IMR-90 (cell line): ENCODE data around the gene TMEM252. TPM values are rescaled to one million over a fixed set of nuclear protein-coding genes. Genes with fewer than 3 reads are reported as not detected.

Experiments
- ATAC-seq: fragments of 200-7000 bp; cut with Tn5 transposase; 2 replicates; pipeline ENCODE4 v1.9.1; 2020; ENCODE audit warnings: low read depth, mild to moderate bottlenecking, moderate library complexity
- BruUV-seq: library from RNA; stranded (reverse); fragments of 400-500 nt; replicated peaks from 2 replicates; lab custom pipeline; 2021; lab: Mats Ljungman, UMichigan
- CTCF ChIA-PET: fragments of 300-600 bp; formaldehyde crosslinking; extraction: SDS; loops from one replicate; lab custom pipeline; 2021; ENCODE audit warnings: antibody characterized with exemption; lab: Yijun Ruan, JAX
- POLR2A ChIA-PET: fragments of 300-600 bp; sonication (Branson Sonifier 250); formaldehyde crosslinking; loops from one replicate; lab custom pipeline; 2022; ENCODE audit warnings: antibody characterized with exemption; ENCODE audit not compliant: unreplicated experiment; lab: Charles Lee
- DNase-seq: peaks from one replicate; pipeline ENCODE4 v3.0.0; 2013
- H2AFZ ChIP-seq: replicated peaks from 2 replicates; pipeline ENCODE3; 2013; ENCODE audit warnings: low read length, mild to moderate bottlenecking; ENCODE audit not compliant: poor library complexity
- H2AK5ac ChIP-seq: 2 replicates; pipeline ENCODE4 v1.6.1; 2013; ENCODE audit warnings: low read depth, low read length, inconsistent platforms
- H2AK9ac ChIP-seq: replicated peaks from 2 replicates; pipeline ENCODE3; 2013; ENCODE audit warnings: mild to moderate bottlenecking, low read depth, low read length, moderate library complexity; ENCODE audit not compliant: poor library complexity
- H2BK120ac ChIP-seq: 2 replicates; pipeline ENCODE4 v1.6.1; 2013; ENCODE audit warnings: low read depth, low read length, inconsistent platforms
- H2BK15ac ChIP-seq: 3 replicates; pipeline ENCODE4 v1.6.1; 2013; ENCODE audit warnings: low read depth, low read length, inconsistent platforms
- H2BK20ac ChIP-seq: 2 replicates; pipeline ENCODE4 v1.6.1; 2013; ENCODE audit warnings: low read depth, mild to moderate bottlenecking, inconsistent platforms, low read length, moderate library complexity
- H2BK5ac ChIP-seq: 2 replicates; pipeline ENCODE4 v1.6.1; 2013; ENCODE audit warnings: mild to moderate bottlenecking, low read depth, low read length, inconsistent platforms; ENCODE audit not compliant: poor library complexity, severe bottlenecking
- H3K14ac ChIP-seq: replicated peaks from 2 replicates; pipeline ENCODE4 v1.6.1; 2013; ENCODE audit warnings: low read depth, low read length, inconsistent platforms
- H3K18ac ChIP-seq: 2 replicates; pipeline ENCODE4 v1.6.1; 2013; ENCODE audit warnings: low read depth, low read length, control low read depth
- H3K23ac ChIP-seq: 2 replicates; pipeline ENCODE4 v1.6.1; 2013; ENCODE audit warnings: low read depth, low read length, inconsistent platforms
- H3K27ac ChIP-seq: 2 replicates; pipeline ENCODE4 v1.5.1; 2013; ENCODE audit warnings: mild to moderate bottlenecking, control low read depth, low read length; ENCODE audit not compliant: insufficient read depth
- H3K27me3 ChIP-seq: 2 replicates; pipeline ENCODE4 v1.6.1; 2013; ENCODE audit warnings: low read length; ENCODE audit not compliant: control insufficient read depth, insufficient read depth
- H3K36me3 ChIP-seq: 2 replicates; pipeline ENCODE4 v1.6.1; 2013; ENCODE audit warnings: low read length, mixed read lengths; ENCODE audit not compliant: control insufficient read depth, insufficient read depth
- H3K4ac ChIP-seq: 2 replicates; pipeline ENCODE4 v1.6.1; 2013; ENCODE audit warnings: low read depth, low read length, inconsistent platforms
- H3K4me1 ChIP-seq: 2 replicates; pipeline ENCODE4 v1.6.1; 2013; ENCODE audit warnings: low read length, mixed read lengths; ENCODE audit not compliant: control insufficient read depth, insufficient read depth
- H3K4me2 ChIP-seq: 2 replicates; pipeline ENCODE4 v1.6.1; 2013; ENCODE audit warnings: low read depth, mild to moderate bottlenecking, control low read depth, low read length, moderate library complexity
- H3K4me3 ChIP-seq: 2 replicates; pipeline ENCODE4 v1.5.1; 2013; ENCODE audit warnings: low read depth, mild to moderate bottlenecking, control low read depth, low read length, moderate library complexity; ENCODE audit not compliant: insufficient read depth
- H3K56ac ChIP-seq: 2 replicates; pipeline ENCODE4 v1.6.1; 2013; ENCODE audit warnings: low read length, inconsistent platforms; ENCODE audit not compliant: insufficient read depth; ENCODE audit errors: extremely low read depth
- H3K79me1 ChIP-seq, 2 experiments: 2 replicates each; pipeline ENCODE4 v1.6.1; 2013; ENCODE audit warnings: low read length in 2 of 2, inconsistent platforms in 1 of 2, low read depth in 1 of 2
- H3K9ac ChIP-seq: 2 replicates; pipeline ENCODE4 v1.6.1; 2013; ENCODE audit warnings: low read depth, low read length, control low read depth
- H3K9me1 ChIP-seq: 2 replicates; pipeline ENCODE4 v1.6.1; 2013; ENCODE audit warnings: low read length, inconsistent platforms; ENCODE audit not compliant: insufficient read depth
- H3K9me3 ChIP-seq: 2 replicates; pipeline ENCODE4 v1.6.1; 2013; ENCODE audit warnings: low read length; ENCODE audit not compliant: control insufficient read depth, insufficient read depth
- H4K20me1 ChIP-seq: 2 replicates; pipeline ENCODE4 v1.6.1; 2013; ENCODE audit warnings: low read length, inconsistent platforms; ENCODE audit not compliant: insufficient read depth
- H4K5ac ChIP-seq: 2 replicates; pipeline ENCODE4 v1.6.1; 2013; ENCODE audit warnings: mild to moderate bottlenecking, low read depth, low read length, control low read depth
- H4K8ac ChIP-seq, 2 experiments: 2 replicates each; pipeline ENCODE4 v1.6.1; 2013; ENCODE audit warnings: low read depth in 2 of 2, low read length in 2 of 2, control low read depth in 1 of 2, inconsistent platforms in 1 of 2
- H4K91ac ChIP-seq: 2 replicates; pipeline ENCODE4 v1.6.1; 2013; ENCODE audit warnings: low read depth, low read length, inconsistent platforms; ENCODE audit not compliant: insufficient read depth
- CEBPB ChIP-seq: IDR thresholded peaks from 2 replicates; pipeline ENCODE4 v1.6.1; 2012; ENCODE audit warnings: low read depth, low read length, improper control_type of control experiment
- CHD1 ChIP-seq: IDR thresholded peaks from 2 replicates; pipeline ENCODE4 v1.6.1; 2012; ENCODE audit warnings: low read depth, low read length, improper control_type of control experiment
- FOS ChIP-seq: fragments of 150-350 bp; IDR thresholded peaks from 2 replicates; pipeline ENCODE4 v1.6.1; 2016; ENCODE audit warnings: low read depth, low read length
- MAZ ChIP-seq: IDR thresholded peaks from 2 replicates; pipeline ENCODE4 v1.6.1; 2012; ENCODE audit warnings: low read depth, mild to moderate bottlenecking, low read length, improper control_type of control experiment, moderate library complexity, borderline replicate concordance
- MXI1 ChIP-seq: IDR thresholded peaks from 2 replicates; pipeline ENCODE4 v1.6.1; 2012; ENCODE audit warnings: low read depth, mild to moderate bottlenecking, low read length, moderate library complexity, borderline replicate concordance
- POLR2A ChIP-seq: IDR thresholded peaks from 2 replicates; pipeline ENCODE4 v1.6.1; 2012; ENCODE audit warnings: mild to moderate bottlenecking, low read depth, low read length
- SMC3 ChIP-seq: fragments of 150-350 bp; IDR thresholded peaks from 2 replicates; pipeline ENCODE4 v1.6.1; 2016; ENCODE audit warnings: low read depth, mild to moderate bottlenecking, antibody characterized with exemption, low read length, moderate library complexity
- WGBS, 2 experiments: methylation state at CpG; one replicate each; pipeline versions ENCODE4 v1.1.5 to v1.1.7; 2013; ENCODE audit warnings: missing lambda C conversion rate in 2 of 2; ENCODE audit not compliant: insufficient read length in 1 of 2; ENCODE audit errors: extremely low coverage in 2 of 2; 5-methylcytosine and 5-hydroxymethylcytosine counted together
- dilution Hi-C: fragments of 300-500 bp; cut with HindIII; formaldehyde crosslinking; loops from one replicate; pipeline ENCODE4 v1.14.3; 2018; ENCODE audit warnings: low sequenced_read_pairs; ENCODE audit not compliant: unreplicated experiment
- in situ Hi-C: fragments of 300-500 bp; cut with MboI; formaldehyde crosslinking; loops from 3 replicates; pipeline ENCODE4 v1.14.3; 2019; ENCODE audit warnings: low sequenced_read_pairs, inconsistent platforms, mixed read lengths
- intact Hi-C: fragments of 100-400 bp; cut with micrococcal nuclease; formaldehyde crosslinking; loops from 2 replicates; pipeline ENCODE4 v1.10.0; 2022
- polyA plus RNA-seq, 3 experiments: library from polyadenylated mRNA; depleted of rRNA; stranded (reverse); fragments of >200 nt; gene quantifications; 2 replicates each; pipeline ENCODE4 v1.2.3, GENCODE V29; 2012; ENCODE audit warnings: low replicate concordance in 1 of 3
- total RNA-seq: library from RNA; depleted of rRNA; stranded (reverse); fragments of >200 nt; gene quantifications from 2 replicates; pipeline ENCODE4 v1.2.3, GENCODE V29; 2012
- TF ChIP-seq, protein P1 (sequence below): fragments of 150-350 bp; IDR thresholded peaks from 2 replicates; pipeline ENCODE4 v1.6.1; 2017; ENCODE audit warnings: mild to moderate bottlenecking, antibody characterized with exemption, low read length, low read depth
- TF ChIP-seq, protein P2 (sequence below): fragments of 150-350 bp; IDR thresholded peaks from 2 replicates; pipeline ENCODE4 v1.6.1; 2016; ENCODE audit warnings: low read depth, mild to moderate bottlenecking, low read length, moderate library complexity, borderline replicate concordance

TMEM252 gene
- total and polyA plus RNA-seq, 2 of the 4 experiments (the other 2 are of a cell fraction): not detected

DNA sequence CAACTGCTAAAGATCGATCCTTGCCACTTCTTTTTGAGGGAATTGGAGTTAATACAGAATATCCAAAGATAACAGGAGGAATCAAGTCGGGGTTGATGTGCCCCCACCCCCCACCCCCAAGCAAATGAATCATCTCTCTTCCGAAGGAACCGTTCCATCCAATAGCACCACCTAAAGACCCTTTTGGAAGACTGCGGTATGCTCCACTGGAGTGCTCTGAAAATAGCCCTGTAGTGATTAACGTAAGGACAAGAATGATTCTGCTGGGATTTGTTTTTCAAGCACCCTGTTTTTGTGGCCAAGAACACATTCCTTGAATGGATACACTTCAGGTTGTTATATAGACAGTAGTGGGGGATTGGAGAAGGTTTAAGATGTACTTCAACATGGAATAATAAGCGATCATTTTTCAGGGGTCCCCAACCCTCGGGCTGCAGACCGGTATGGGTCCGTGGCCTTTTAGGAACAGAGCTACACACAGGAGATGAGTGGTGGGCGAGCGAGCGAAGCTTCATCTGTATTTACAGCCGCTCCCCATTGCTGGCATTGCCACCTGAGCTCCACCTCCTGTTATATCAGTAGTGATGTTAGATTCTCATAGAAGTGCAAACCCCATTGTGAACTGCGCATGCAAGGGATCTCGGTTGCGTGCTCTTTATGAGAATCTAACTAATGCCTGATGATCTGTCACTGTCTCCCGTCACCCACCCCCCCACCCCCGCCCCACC is 44.5 kb upstream of the TMEM252 start:
- no TSS peak for BruUV-seq

More for the DNA sequence above, 44.5 kb upstream of the TMEM252 start:
- H4K5ac ChIP-seq: no peak overlapping the region
- ATAC-seq: no peak
- H3K18ac ChIP-seq: no peak overlapping the region
- H3K9me1 ChIP-seq: no peaks in the 10 kb centered on the region
- H2AK5ac ChIP-seq: no peak overlapping the region
- POLR2A ChIA-PET: no interaction called here
- CTCF ChIA-PET: no interaction called here
- 71% methylated on average over 1 of the region's 19 CpGs; no CpG with 5 or more reads in 1 of the 2 experiments for WGBS, 2 experiments
- TF ChIP-seq, protein P1, sequence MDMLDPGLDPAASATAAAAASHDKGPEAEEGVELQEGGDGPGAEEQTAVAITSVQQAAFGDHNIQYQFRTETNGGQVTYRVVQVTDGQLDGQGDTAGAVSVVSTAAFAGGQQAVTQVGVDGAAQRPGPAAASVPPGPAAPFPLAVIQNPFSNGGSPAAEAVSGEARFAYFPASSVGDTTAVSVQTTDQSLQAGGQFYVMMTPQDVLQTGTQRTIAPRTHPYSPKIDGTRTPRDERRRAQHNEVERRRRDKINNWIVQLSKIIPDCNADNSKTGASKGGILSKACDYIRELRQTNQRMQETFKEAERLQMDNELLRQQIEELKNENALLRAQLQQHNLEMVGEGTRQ: no peak
- TF ChIP-seq CHD1 (no peak), FOS (no peak), POLR2A (no peak), CEBPB (no peak), MAZ (no peak), SMC3 (no peak), MXI1 (no peak)
- TF ChIP-seq, protein P2, sequence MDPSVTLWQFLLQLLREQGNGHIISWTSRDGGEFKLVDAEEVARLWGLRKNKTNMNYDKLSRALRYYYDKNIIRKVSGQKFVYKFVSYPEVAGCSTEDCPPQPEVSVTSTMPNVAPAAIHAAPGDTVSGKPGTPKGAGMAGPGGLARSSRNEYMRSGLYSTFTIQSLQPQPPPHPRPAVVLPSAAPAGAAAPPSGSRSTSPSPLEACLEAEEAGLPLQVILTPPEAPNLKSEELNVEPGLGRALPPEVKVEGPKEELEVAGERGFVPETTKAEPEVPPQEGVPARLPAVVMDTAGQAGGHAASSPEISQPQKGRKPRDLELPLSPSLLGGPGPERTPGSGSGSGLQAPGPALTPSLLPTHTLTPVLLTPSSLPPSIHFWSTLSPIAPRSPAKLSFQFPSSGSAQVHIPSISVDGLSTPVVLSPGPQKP: no peak
- H3K56ac ChIP-seq: no peak overlapping the region
- intact Hi-C loops: loop anchor here (2.0 kb wide), 1 partner anchor 194 kb away; no protein-coding TSS in a partner anchor
- in situ Hi-C loops: loop anchor here (10.0 kb wide), 1 partner anchor 420 kb away; no protein-coding TSS in a partner anchor
- no peaks in the 10 kb centered on the region for H3K36me3 ChIP-seq
- no peak overlapping the region for H2BK5ac ChIP-seq
- no peaks in the 10 kb centered on the region for H4K20me1 ChIP-seq
- no peak overlapping the region for H3K27ac ChIP-seq
- H2BK20ac ChIP-seq: no peak overlapping the region
- H3K4me3 ChIP-seq: no peak overlapping the region
- no peak overlapping the region for H3K4me2 ChIP-seq
- no peaks in the 10 kb centered on the region for H3K27me3 ChIP-seq
- no peak overlapping the region for H2BK15ac ChIP-seq
- no peak overlapping the region for H3K14ac ChIP-seq
- DNase-seq: no peak
- dilution Hi-C loops: no loop called here
- no peak overlapping the region for H3K9ac ChIP-seq
- H2AK9ac ChIP-seq: no peak overlapping the region
- no peaks in the 10 kb centered on the region for H3K79me1 ChIP-seq
- no peaks in the 10 kb centered on the region for H3K4me1 ChIP-seq
- no peak overlapping the region for H3K4ac ChIP-seq
- H4K91ac ChIP-seq: no peak overlapping the region
- no peak overlapping the region for H4K8ac ChIP-seq
- H2BK120ac ChIP-seq: no peak overlapping the region
- H3K9me3 ChIP-seq: no peaks in the 10 kb centered on the region
- H3K23ac ChIP-seq: no peak overlapping the region
- H2AFZ ChIP-seq: no peak overlapping the region
